ES-I3 (cell line): Measurements from ENCODE around the gene DAB2IP.

ENCODE experiments used
- H3K36me3 ChIP-seq: 2 replicates; pipeline ENCODE4 v1.6.1; 2013; ENCODE audit warnings: mild to moderate bottlenecking, low read length, control low read depth, moderate library complexity; ENCODE audit not compliant: insufficient read depth
- H3K4me1 ChIP-seq: 2 replicates; pipeline ENCODE4 v1.6.1; 2013; ENCODE audit warnings: mild to moderate bottlenecking, control low read depth, low read length; ENCODE audit not compliant: insufficient read depth
- H3K9ac ChIP-seq: 2 replicates; pipeline ENCODE4 v1.6.1; 2013; ENCODE audit warnings: low read depth, mild to moderate bottlenecking, low read length, moderate library complexity
- H3K9me3 ChIP-seq: 2 replicates; pipeline ENCODE4 v1.6.1; 2013; ENCODE audit warnings: mild to moderate bottlenecking, low read length, moderate library complexity; ENCODE audit not compliant: control insufficient read depth, insufficient read depth

The DAB2IP gene

GRCh38 chr9:121672986-121673385 lies 21.6 kb downstream of the DAB2IP start:
- Histone ChIP-seq H3K4me1 (peaks cover 14% of the 10 kb centered on the region), H3K9me3 (no peaks in the 10 kb centered on the region), H3K36me3 (no peaks in the 10 kb centered on the region), H3K9ac (no peak overlapping the region)

- Histone ChIP-seq H3K4me1 (peaks cover 14% of the 10 kb centered on the region), H3K36me3 (no peaks in the 10 kb centered on the region), H3K9me3 (no peaks in the 10 kb centered on the region), H3K9ac (no peak overlapping the region)
Measured at GRCh38 chr9:121673576-121673975, 22.1 kb downstream of the DAB2IP start.

GRCh38 chr9:121674017-121674416 lies 22.6 kb downstream of the DAB2IP start:
- Histone ChIP-seq H3K4me1 (peaks cover 14% of the 10 kb centered on the region), H3K36me3 (no peaks in the 10 kb centered on the region), H3K9ac (no peak overlapping the region), H3K9me3 (no peaks in the 10 kb centered on the region)

GRCh38 chr9:121674952-121675351 lies 23.5 kb downstream of the DAB2IP start:
- H3K4me1 ChIP-seq, result peaks cover 14% of the 10 kb centered on the region
- no peaks in the 10 kb centered on the region for H3K36me3 ChIP-seq
- no peak overlapping the region for H3K9ac ChIP-seq

GRCh38 chr9:121675381-121675780 lies 23.9 kb downstream of the DAB2IP start:
- no peak overlapping the region for H3K9ac ChIP-seq

More at GRCh38 chr9:121674952-121675351, 23.5 kb downstream of the DAB2IP start:
- H3K9me3 ChIP-seq, result no peaks in the 10 kb centered on the region

GRCh38 chr9:121675969-121676822 lies 24.8 kb downstream of the DAB2IP start:
- no peaks in the 10 kb centered on the region for H3K36me3 ChIP-seq
- H3K9me3 ChIP-seq, result no peaks in the 10 kb centered on the region
- H3K4me1 ChIP-seq, result peaks cover 14% of the 10 kb centered on the region
- no peak overlapping the region for H3K9ac ChIP-seq

More at GRCh38 chr9:121675381-121675780, 23.9 kb downstream of the DAB2IP start:
- H3K36me3 ChIP-seq, result no peaks in the 10 kb centered on the region
- H3K9me3 ChIP-seq, result no peaks in the 10 kb centered on the region
- peaks cover 14% of the 10 kb centered on the region for H3K4me1 ChIP-seq

GRCh38 chr9:121676926-121677325 lies 25.5 kb downstream of the DAB2IP start:
- no peak overlapping the region for H3K9ac ChIP-seq
- peaks cover 14% of the 10 kb centered on the region for H3K4me1 ChIP-seq
- no peaks in the 10 kb centered on the region for H3K36me3 ChIP-seq
- H3K9me3 ChIP-seq, result no peaks in the 10 kb centered on the region

- H3K9me3 ChIP-seq, result no peaks in the 10 kb centered on the region
- peaks cover 14% of the 10 kb centered on the region for H3K4me1 ChIP-seq
- H3K9ac ChIP-seq, result no peak overlapping the region
- no peaks in the 10 kb centered on the region for H3K36me3 ChIP-seq
Measured at GRCh38 chr9:121678501-121679022, 27.1 kb downstream of the DAB2IP start.

GRCh38 chr9:121679901-121680635 lies 28.6 kb downstream of the DAB2IP start:
- Histone ChIP-seq H3K36me3 (no peaks in the 10 kb centered on the region), H3K9ac (no peak overlapping the region), H3K9me3 (no peaks in the 10 kb centered on the region), H3K4me1 (peaks cover 7% of the 10 kb centered on the region)

- H3K36me3 ChIP-seq, result no peaks in the 10 kb centered on the region
- no peak overlapping the region for H3K9ac ChIP-seq
- H3K4me1 ChIP-seq, result no peaks in the 10 kb centered on the region; the same call in 1 of the 2 replicates
- H3K9me3 ChIP-seq, result no peaks in the 10 kb centered on the region
Measured at GRCh38 chr9:121681404-121681803, 30.0 kb downstream of the DAB2IP start.

GRCh38 chr9:121682201-121682600 lies 30.8 kb downstream of the DAB2IP start:
- peaks cover 3% of the 10 kb centered on the region; the same call in 1 of the 2 replicates for H3K4me1 ChIP-seq
- H3K9ac ChIP-seq, result no peak overlapping the region
- no peaks in the 10 kb centered on the region for H3K9me3 ChIP-seq
- H3K36me3 ChIP-seq, result no peaks in the 10 kb centered on the region

GRCh38 chr9:121682926-121683515 lies 31.6 kb downstream of the DAB2IP start:
- Histone ChIP-seq H3K4me1 (peaks cover 3% of the 10 kb centered on the region; the same call in 1 of the 2 replicates), H3K9ac (no peak overlapping the region)

GRCh38 chr9:121683652-121684051 lies 32.2 kb downstream of the DAB2IP start:
- Histone ChIP-seq H3K36me3 (no peaks in the 10 kb centered on the region), H3K9ac (no peak overlapping the region), H3K4me1 (peaks cover 3% of the 10 kb centered on the region; the same call in 1 of the 2 replicates), H3K9me3 (no peaks in the 10 kb centered on the region)

More at GRCh38 chr9:121682926-121683515, 31.6 kb downstream of the DAB2IP start:
- H3K36me3 ChIP-seq, result no peaks in the 10 kb centered on the region
- H3K9me3 ChIP-seq, result no peaks in the 10 kb centered on the region
